ENCODE results near the gene TMEFF2. TPM values are rescaled to one million over a fixed set of nuclear protein-coding genes. Genes with fewer than 3 reads are reported as not detected.
A peak's percentile ranks its signal among the peaks of the same experiment; 100 is the strongest.
"Not testable (repeated sequence)": the region's sequence is repeated elsewhere in the genome, so short reads cannot be mapped to it uniquely, and the experiment has no call there.

Gene TMEFF2
- total RNA-seq, 1 donor from 2014 or later = 0.41 TPM

DNA sequence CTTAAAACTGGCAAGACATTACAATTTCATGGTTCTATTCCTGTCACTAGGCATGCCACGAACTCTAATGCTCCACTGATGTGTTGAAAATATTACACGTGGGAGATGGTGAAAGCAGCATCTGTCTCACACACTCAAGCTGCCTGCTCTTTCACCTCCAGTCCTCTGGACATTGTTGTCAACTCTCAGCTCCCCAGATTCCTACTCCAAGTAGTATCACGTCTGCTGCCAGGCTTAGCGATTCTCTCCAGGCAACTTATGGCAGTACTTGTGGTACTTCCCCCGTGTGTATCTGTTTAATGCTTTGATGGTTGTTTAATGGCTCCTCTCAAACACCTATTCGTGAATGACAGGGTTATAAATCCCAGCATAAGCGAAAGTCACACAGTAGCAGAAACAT, 103.8 kb downstream of the TMEFF2 start:
- H3K27ac ChIP-seq (ENCODE audit: low read depth, low read length) = no peak overlapping the region
- Mint-ChIP-seq H3K4me1 (ENCODE audit: low read depth, unreplicated experiment) (no peaks in the 10 kb centered on the region), H3K27ac (ENCODE audit: unreplicated experiment) (no peak overlapping the region), H3K36me3 (ENCODE audit: low read depth, unreplicated experiment) (no peaks in the 10 kb centered on the region), H3K9me3 (ENCODE audit: unreplicated experiment) (no peaks in the 10 kb centered on the region), H3K27me3 (ENCODE audit: low read depth, unreplicated experiment) (no peaks in the 10 kb centered on the region), H3K4me3 (ENCODE audit: unreplicated experiment) (no peak overlapping the region)
- no peaks in the 10 kb centered on the region for H3K9me3 ChIP-seq (ENCODE audit: insufficient read depth, low read depth, low read length)
- no peaks in the 10 kb centered on the region for H4K20me1 ChIP-seq (ENCODE audit: insufficient read depth, low read length)
- H3K36me3 ChIP-seq (ENCODE audit: insufficient read depth, low read length) = no peaks in the 10 kb centered on the region
- H3K4me3 ChIP-seq (ENCODE audit: insufficient read depth, low read depth, low read length) = no peak overlapping the region
- no peaks in the 10 kb centered on the region for H3K27me3 ChIP-seq (ENCODE audit: insufficient read depth, low read length)
- H2AFZ ChIP-seq (ENCODE audit: low read depth, low read length) = no peak overlapping the region
- FAIRE-seq (no peak), DNase-seq (ENCODE audit: low read depth) (no peak)
- no peaks in the 10 kb centered on the region for H3K79me2 ChIP-seq (ENCODE audit: insufficient read depth, low read length)
- no peaks in the 10 kb centered on the region for H3K4me1 ChIP-seq (ENCODE audit: insufficient read depth, low read length)
- no peak overlapping the region for H3K9ac ChIP-seq (ENCODE audit: low read length)
- TF ChIP-seq, protein P1, sequence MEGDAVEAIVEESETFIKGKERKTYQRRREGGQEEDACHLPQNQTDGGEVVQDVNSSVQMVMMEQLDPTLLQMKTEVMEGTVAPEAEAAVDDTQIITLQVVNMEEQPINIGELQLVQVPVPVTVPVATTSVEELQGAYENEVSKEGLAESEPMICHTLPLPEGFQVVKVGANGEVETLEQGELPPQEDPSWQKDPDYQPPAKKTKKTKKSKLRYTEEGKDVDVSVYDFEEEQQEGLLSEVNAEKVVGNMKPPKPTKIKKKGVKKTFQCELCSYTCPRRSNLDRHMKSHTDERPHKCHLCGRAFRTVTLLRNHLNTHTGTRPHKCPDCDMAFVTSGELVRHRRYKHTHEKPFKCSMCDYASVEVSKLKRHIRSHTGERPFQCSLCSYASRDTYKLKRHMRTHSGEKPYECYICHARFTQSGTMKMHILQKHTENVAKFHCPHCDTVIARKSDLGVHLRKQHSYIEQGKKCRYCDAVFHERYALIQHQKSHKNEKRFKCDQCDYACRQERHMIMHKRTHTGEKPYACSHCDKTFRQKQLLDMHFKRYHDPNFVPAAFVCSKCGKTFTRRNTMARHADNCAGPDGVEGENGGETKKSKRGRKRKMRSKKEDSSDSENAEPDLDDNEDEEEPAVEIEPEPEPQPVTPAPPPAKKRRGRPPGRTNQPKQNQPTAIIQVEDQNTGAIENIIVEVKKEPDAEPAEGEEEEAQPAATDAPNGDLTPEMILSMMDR (IDR thresholded peaks at IDR 0.05; ENCODE audit: insufficient read depth, low read depth, low read length) = no peak
- no peak for TF ChIP-seq EZH2 (IDR thresholded peaks at IDR 0.05; ENCODE audit: insufficient read depth, low read length)
- H3K4me2 ChIP-seq (ENCODE audit: low read length) = no peak overlapping the region

DNA sequence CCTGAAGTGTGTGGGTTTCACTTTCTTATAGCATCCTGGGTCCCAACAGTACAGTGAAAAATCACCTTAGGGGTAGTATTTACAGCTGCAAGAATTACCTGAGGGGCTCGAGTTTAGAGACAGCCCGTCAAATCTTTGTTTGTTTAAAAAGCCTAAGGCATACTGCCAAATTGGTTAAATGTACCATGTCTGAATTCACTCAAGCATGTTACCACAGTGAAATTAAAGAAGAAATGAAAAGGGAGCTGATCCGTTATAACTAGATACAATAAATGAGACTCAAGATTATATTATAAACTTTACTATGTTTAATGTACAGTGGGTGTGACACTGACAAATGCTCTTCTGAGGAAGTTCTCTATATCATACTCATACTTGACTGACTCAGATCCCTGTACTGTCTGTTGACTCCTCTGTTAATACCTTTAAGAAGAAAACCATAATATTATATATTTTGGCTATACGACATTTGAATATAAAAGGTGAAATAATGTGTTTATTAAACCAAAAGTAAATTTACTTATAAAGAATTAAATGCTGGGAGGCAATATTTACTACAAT, 107.3 kb downstream of the TMEFF2 start:
- H3K27me3 Mint-ChIP-seq (ENCODE audit: low read depth, unreplicated experiment) = no peaks in the 10 kb centered on the region
- DNase-seq (ENCODE audit: low read depth) = peak; percentile 10
- H3K9me3 Mint-ChIP-seq (ENCODE audit: unreplicated experiment) = no peaks in the 10 kb centered on the region

DNA sequence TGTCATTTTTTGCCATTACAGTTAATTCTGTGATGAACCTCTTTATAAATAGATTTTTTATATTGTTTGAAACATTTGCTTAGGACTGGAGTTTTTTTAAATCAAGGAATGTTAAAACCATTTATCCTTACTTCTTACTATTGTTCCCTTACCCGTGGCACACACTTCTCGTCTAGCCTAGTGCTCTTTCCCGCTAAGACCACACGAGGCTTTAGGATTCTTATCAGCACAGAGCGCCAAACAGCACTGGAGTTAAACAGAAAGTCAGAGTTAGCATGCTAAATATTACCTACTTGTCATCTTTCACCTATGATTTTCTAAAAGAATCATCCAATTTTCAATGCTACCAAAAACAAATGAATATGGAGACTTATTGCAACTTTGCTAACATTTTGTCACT, 112.6 kb downstream of the TMEFF2 start:
- TF ChIP-seq EZH2 (IDR thresholded peaks at IDR 0.05; ENCODE audit: insufficient read depth, low read length) = no peak
- TF ChIP-seq, protein P1 (IDR thresholded peaks at IDR 0.05; ENCODE audit: insufficient read depth, low read depth, low read length) = no peak
- H3K9me3 Mint-ChIP-seq (ENCODE audit: unreplicated experiment) = no peaks in the 10 kb centered on the region

More for the DNA sequence above, 107.3 kb downstream of the TMEFF2 start:
- H3K4me3 ChIP-seq (ENCODE audit: insufficient read depth, low read depth, low read length) = no peak overlapping the region
- no peak for FAIRE-seq
- no peak overlapping the region for H3K27ac ChIP-seq (ENCODE audit: low read depth, low read length)
- no peaks in the 10 kb centered on the region for H3K36me3 Mint-ChIP-seq (ENCODE audit: low read depth, unreplicated experiment)
- no peak overlapping the region for H3K4me2 ChIP-seq (ENCODE audit: low read length)
- no peak overlapping the region for H3K27ac Mint-ChIP-seq (ENCODE audit: unreplicated experiment)
- no peaks in the 10 kb centered on the region for H3K36me3 ChIP-seq (ENCODE audit: insufficient read depth, low read length)
- no peak overlapping the region for H2AFZ ChIP-seq (ENCODE audit: low read depth, low read length)
- TF ChIP-seq, protein P1 (IDR thresholded peaks at IDR 0.05; ENCODE audit: insufficient read depth, low read depth, low read length) = no peak
- TF ChIP-seq EZH2 (IDR thresholded peaks at IDR 0.05; ENCODE audit: insufficient read depth, low read length) = no peak
- no peaks in the 10 kb centered on the region for H4K20me1 ChIP-seq (ENCODE audit: insufficient read depth, low read length)
- no peak overlapping the region for H3K9ac ChIP-seq (ENCODE audit: low read length)
- H3K27me3 ChIP-seq (ENCODE audit: insufficient read depth, low read length) = no peaks in the 10 kb centered on the region
- no peak overlapping the region for H3K4me3 Mint-ChIP-seq (ENCODE audit: unreplicated experiment)
- H3K79me2 ChIP-seq (ENCODE audit: insufficient read depth, low read length) = no peaks in the 10 kb centered on the region
- no peaks in the 10 kb centered on the region for H3K4me1 ChIP-seq (ENCODE audit: insufficient read depth, low read length)
- H3K4me1 Mint-ChIP-seq (ENCODE audit: low read depth, unreplicated experiment) = no peaks in the 10 kb centered on the region
- no peaks in the 10 kb centered on the region for H3K9me3 ChIP-seq (ENCODE audit: insufficient read depth, low read depth, low read length)

DNA sequence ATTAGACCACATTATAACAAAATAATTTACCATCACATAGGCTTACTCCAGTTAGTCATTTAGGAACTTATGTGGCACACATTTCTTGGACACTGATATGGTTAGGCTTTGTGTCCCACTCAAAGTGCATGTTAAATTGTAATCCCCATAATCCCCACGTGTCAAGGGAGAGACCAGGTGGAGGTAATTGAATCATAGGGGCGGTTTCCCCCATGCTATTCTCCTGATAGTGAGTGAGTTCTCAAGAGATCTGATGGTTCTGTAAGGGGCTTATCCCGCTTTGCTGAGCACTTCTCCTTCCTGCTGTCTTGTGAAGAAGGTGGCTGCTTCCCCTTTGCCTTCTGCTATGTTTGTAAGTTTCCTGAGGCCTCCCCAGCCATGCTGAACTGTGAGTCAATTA, 114.6 kb downstream of the TMEFF2 start:
- H4K20me1 ChIP-seq (ENCODE audit: insufficient read depth, low read length); H3K27me3 ChIP-seq (ENCODE audit: insufficient read depth, low read length); H3K9ac ChIP-seq (ENCODE audit: low read length); FAIRE-seq; H3K27me3 Mint-ChIP-seq (ENCODE audit: low read depth, unreplicated experiment); H3K36me3 Mint-ChIP-seq (ENCODE audit: low read depth, unreplicated experiment); H3K36me3 ChIP-seq (ENCODE audit: insufficient read depth, low read length); H3K4me2 ChIP-seq (ENCODE audit: low read length); H3K27ac Mint-ChIP-seq (ENCODE audit: unreplicated experiment); H3K4me3 Mint-ChIP-seq (ENCODE audit: unreplicated experiment); H3K27ac ChIP-seq (ENCODE audit: low read depth, low read length); H3K9me3 ChIP-seq (ENCODE audit: insufficient read depth, low read depth, low read length); H3K9me3 Mint-ChIP-seq (ENCODE audit: unreplicated experiment); DNase-seq (ENCODE audit: low read depth); H3K79me2 ChIP-seq (ENCODE audit: insufficient read depth, low read length); H3K4me1 ChIP-seq (ENCODE audit: insufficient read depth, low read length); H3K4me3 ChIP-seq (ENCODE audit: insufficient read depth, low read depth, low read length); H3K4me1 Mint-ChIP-seq (ENCODE audit: low read depth, unreplicated experiment); H2AFZ ChIP-seq (ENCODE audit: low read depth, low read length): not testable (repeated sequence)

More for the DNA sequence above, 112.6 kb downstream of the TMEFF2 start:
- Histone ChIP-seq H3K4me1 (ENCODE audit: insufficient read depth, low read length) (no peaks in the 10 kb centered on the region), H3K9ac (ENCODE audit: low read length) (no peak overlapping the region), H2AFZ (ENCODE audit: low read depth, low read length) (no peak overlapping the region), H3K27ac (ENCODE audit: low read depth, low read length) (no peak overlapping the region), H3K27me3 (ENCODE audit: insufficient read depth, low read length) (no peaks in the 10 kb centered on the region), H3K36me3 (ENCODE audit: insufficient read depth, low read length) (no peaks in the 10 kb centered on the region), H3K4me2 (ENCODE audit: low read length) (no peak overlapping the region), H3K9me3 (ENCODE audit: insufficient read depth, low read depth, low read length) (no peaks in the 10 kb centered on the region), H4K20me1 (ENCODE audit: insufficient read depth, low read length) (no peaks in the 10 kb centered on the region), H3K4me3 (ENCODE audit: insufficient read depth, low read depth, low read length) (no peak overlapping the region), H3K79me2 (ENCODE audit: insufficient read depth, low read length) (no peaks in the 10 kb centered on the region)
- no peak for FAIRE-seq
- DNase-seq (ENCODE audit: low read depth) = no peak
- H3K27me3 Mint-ChIP-seq (ENCODE audit: low read depth, unreplicated experiment) = no peaks in the 10 kb centered on the region
- H3K4me1 Mint-ChIP-seq (ENCODE audit: low read depth, unreplicated experiment) = no peaks in the 10 kb centered on the region
- no peak overlapping the region for H3K4me3 Mint-ChIP-seq (ENCODE audit: unreplicated experiment)
- H3K36me3 Mint-ChIP-seq (ENCODE audit: low read depth, unreplicated experiment) = no peaks in the 10 kb centered on the region
- no peak overlapping the region for H3K27ac Mint-ChIP-seq (ENCODE audit: unreplicated experiment)
